CD1c-positive myeloid dendritic cell (primary cell): Measurements from ENCODE around the gene MRPL10.

Experiments used
- DNase-seq: peaks from one replicate; pipeline ENCODE4 v3.0.0-alpha.2; 2016; ENCODE audit errors: extremely low spot score

Gene MRPL10

GRCh38 chr17:47840001-47840741 is 8.8 kb upstream of the MRPL10 start:
- DNase-seq = no peak

- DNase-seq = no peak
Measured at GRCh38 chr17:47839071-47839470, 7.7 kb upstream of the MRPL10 start.

GRCh38 chr17:47838636-47839035 is 7.3 kb upstream of the MRPL10 start:
- DNase-seq = no peak

GRCh38 chr17:47837401-47838039 is 6.2 kb upstream of the MRPL10 start:
- no peak for DNase-seq

- DNase-seq = no peak
Measured at GRCh38 chr17:47836601-47837000, 5.3 kb upstream of the MRPL10 start.

GRCh38 chr17:47834756-47835155 is 3.4 kb upstream of the MRPL10 start:
- DNase-seq = peak; percentile 26

GRCh38 chr17:47831934-47832327 is 590 bp upstream of the MRPL10 start:
- peak; percentile 90 for DNase-seq

- DNase-seq = no peak
Measured at GRCh38 chr17:47830396-47831002, 842 bp downstream of the MRPL10 start.

- DNase-seq = peak; percentile 52
Measured at GRCh38 chr17:47829870-47830269, 1.5 kb downstream of the MRPL10 start.

- DNase-seq = no peak
Measured at GRCh38 chr17:47823519-47823918, 7.8 kb downstream of the MRPL10 start.

GRCh38 chr17:47822785-47823184 is 8.6 kb downstream of the MRPL10 start:
- DNase-seq = no peak

GRCh38 chr17:47821424-47822391 is 9.6 kb downstream of the MRPL10 start, which contains the start of gene OSBPL7:
Gene OSBPL7, minus strand, starts transcription at chr17:47821794. Its CDS starts 1,516 bp downstream, at chr17:47820278.
- DNase-seq = peak; percentile 62

GRCh38 chr17:47821031-47821423 is 10.3 kb downstream of the MRPL10 start:
- DNase-seq = no peak

GRCh38 chr17:47820033-47820789 is 11.1 kb downstream of the MRPL10 start:
- no peak for DNase-seq

GRCh38 chr17:47819475-47819874 is 11.9 kb downstream of the MRPL10 start:
- no peak for DNase-seq

- no peak for DNase-seq
Measured at GRCh38 chr17:47818002-47818695, 13.2 kb downstream of the MRPL10 start.

- no peak for DNase-seq
Measured at GRCh38 chr17:47816947-47817346, 14.4 kb downstream of the MRPL10 start.

GRCh38 chr17:47816111-47816735 is 15.1 kb downstream of the MRPL10 start:
- no peak for DNase-seq

- DNase-seq = no peak
Measured at GRCh38 chr17:47815106-47815918, 16.0 kb downstream of the MRPL10 start.
